K562 (cell line): ENCODE results near the gene SHISAL1. TPM values are rescaled to one million over a fixed set of nuclear protein-coding genes. Genes with fewer than 3 reads are reported as not detected.

Source experiments
- ATAC-seq: fragments of 200-7000 bp; cut with Tn5 transposase; 3 replicates; pipeline ENCODE4 v1.9.1; 2020; ENCODE audit warnings: moderate library complexity
- BruUV-seq: library from RNA; stranded (reverse); fragments of 400-500 nt; replicated peaks from 2 replicates; lab custom pipeline; 2021; lab: Mats Ljungman, UMichigan
- CTCF ChIA-PET: fragments of 300-600 bp; formaldehyde crosslinking; extraction: SDS; loops from one replicate; lab custom pipeline; 2021; ENCODE audit warnings: low intra/inter-chr PET ratio; lab: Yijun Ruan, JAX
- POLR2A ChIA-PET: fragments of 300-600, 350-650 bp; sonication (Branson Sonifier 250); formaldehyde crosslinking; extraction: SDS; loops from one replicate; lab custom pipeline; 2021; ENCODE audit warnings: antibody characterized with exemption, inconsistent platforms; lab: Yijun Ruan, JAX
- DNase-seq, 4 experiments: peaks; one replicate each; pipeline versions ENCODE4 v3.0.0 to v3.0.0-alpha.2; 2011 to 2018; ENCODE audit warnings: low spot score in 3 of 4, mixed read lengths in 3 of 4; ENCODE audit errors: extremely low read depth in 1 of 4
- FAIRE-seq: peaks from 2 replicates; lab custom pipeline; 2011; peaks lifted over from hg19 to GRCh38; lab: Jason Lieb, UNC
- H2AFZ ChIP-seq: 2 replicates; pipeline ENCODE4 v1.6.0; 2011; ENCODE audit warnings: low read depth, low read length, control low read depth, inconsistent platforms
- H3K27ac ChIP-seq: fragments of 200-600 bp; 3 replicates; pipeline ENCODE4 v1.8.0; 2011; ENCODE audit warnings: low read depth, mild to moderate bottlenecking, control low read depth, inconsistent platforms, low read length, moderate library complexity, mixed read lengths; ENCODE audit errors: extremely low read depth
- H3K27me3 ChIP-seq, 2 experiments: fragments of 300-600 bp in 1 of 2; 2 replicates in 1 of 2; 3 replicates in 1 of 2; pipeline versions ENCODE4 v1.6.0 to v1.8.0; 2011; ENCODE audit warnings: inconsistent platforms in 2 of 2, low read length in 2 of 2, mild to moderate bottlenecking in 1 of 2, mixed read lengths in 1 of 2, moderate library complexity in 1 of 2; ENCODE audit not compliant: control insufficient read depth in 2 of 2, insufficient read depth in 2 of 2
- H3K36me3 ChIP-seq: fragments of 300-600 bp; 3 replicates; pipeline ENCODE4 v1.8.0; 2011; ENCODE audit warnings: mild to moderate bottlenecking, low read length, inconsistent platforms; ENCODE audit not compliant: control insufficient read depth, insufficient read depth
- H3K4me1 ChIP-seq, 2 experiments: fragments of 200-600 bp in 1 of 2; replicated peaks in 1 of 2; 2 replicates in 1 of 2; 3 replicates in 1 of 2; pipeline versions ENCODE4 v1.5.1 to v1.8.0; 2011; ENCODE audit warnings: inconsistent platforms in 2 of 2, low read length in 2 of 2, mild to moderate bottlenecking in 1 of 2, mixed read lengths in 1 of 2, moderate library complexity in 1 of 2; ENCODE audit not compliant: control insufficient read depth in 2 of 2, insufficient read depth in 2 of 2
- H3K4me2 ChIP-seq: 2 replicates; pipeline ENCODE4 v1.6.1; 2011; ENCODE audit warnings: low read length, control low read depth, inconsistent platforms, mixed read lengths; ENCODE audit not compliant: insufficient read depth
- H3K4me3 ChIP-seq: fragments of 200-600 bp; sonication (generic), shearing (Covaris generic); 2 replicates; pipeline ENCODE4 v1.5.1; 2016; ENCODE audit warnings: control low read depth, inconsistent platforms
- H3K79me2 ChIP-seq: fragments of 200-600 bp; 3 replicates; pipeline ENCODE4 v1.8.0; 2011; ENCODE audit warnings: low read length, inconsistent platforms; ENCODE audit not compliant: control insufficient read depth, insufficient read depth
- H3K9ac ChIP-seq, 2 experiments: 2 replicates each; pipeline versions ENCODE4 v1.6.0 to v1.6.1; 2011; ENCODE audit warnings: low read depth in 2 of 2, low read length in 2 of 2, control low read depth in 1 of 2, inconsistent platforms in 1 of 2, mild to moderate bottlenecking in 1 of 2, mixed read lengths in 1 of 2; ENCODE audit not compliant: insufficient read depth in 1 of 2
- H3K9me1 ChIP-seq: one replicate; pipeline ENCODE4 v1.6.0; 2011; ENCODE audit warnings: inconsistent platforms, mild to moderate bottlenecking, low read length, moderate library complexity; ENCODE audit not compliant: control insufficient read depth, insufficient read depth
- H3K9me3 ChIP-seq: replicated peaks from 2 replicates; pipeline ENCODE4 v1.5.1; 2011; ENCODE audit warnings: low read depth, low read length, inconsistent platforms; ENCODE audit not compliant: control insufficient read depth, insufficient read depth
- H4K20me1 ChIP-seq: replicated peaks from 2 replicates; pipeline ENCODE4 v1.6.1; 2011; ENCODE audit warnings: low read length, inconsistent platforms, mixed read lengths; ENCODE audit not compliant: control insufficient read depth, insufficient read depth
- ETV1 ChIP-seq: fragments of 450-650 bp; conservative IDR thresholded peaks from 2 replicates; pipeline ENCODE4 v1.6.1; 2016; ENCODE audit warnings: missing genetic modification characterization, control low read depth, low read depth, missing compliant biosample characterization
- KAT2B ChIP-seq: IDR thresholded peaks from one replicate; pipeline ENCODE4 v1.6.1; 2012; ENCODE audit warnings: low read depth, mild to moderate bottlenecking, control low read depth, inconsistent platforms, low read length, moderate library complexity
- KDM4B ChIP-seq, 2 experiments: fragments of 450-650 bp in 1 of 2; sonication (generic) in 1 of 2; IDR thresholded peaks; 2 replicates each; pipeline ENCODE4 v1.6.1; 2016 to 2017; ENCODE audit warnings: borderline replicate concordance in 2 of 2, antibody characterized with exemption in 1 of 2, low read depth in 1 of 2, mild to moderate bottlenecking in 1 of 2
- SMC3 ChIP-seq: conservative IDR thresholded peaks from 2 replicates; pipeline ENCODE4 v1.6.1; 2011; ENCODE audit warnings: low read depth, low read length, improper control_type of control experiment; ENCODE audit not compliant: insufficient read depth
- TCF7L2 ChIP-seq: fragments of 150-350 bp; IDR thresholded peaks from 2 replicates; pipeline ENCODE4 v1.6.1; 2016; ENCODE audit warnings: low read depth, mild to moderate bottlenecking, low read length, moderate library complexity
- ZNF134 ChIP-seq: fragments of 250-450 bp; sonication (Bioruptor Pico); conservative IDR thresholded peaks from 2 replicates; pipeline ENCODE4 v1.4.0; 2020
- ZNF212 ChIP-seq: fragments of 450-650 bp; formaldehyde crosslinking; IDR thresholded peaks from 2 replicates; pipeline ENCODE4 v1.4.0; 2020; ENCODE audit warnings: mild to moderate bottlenecking
- ZNF23 ChIP-seq: fragments of 250-450 bp; sonication (Bioruptor Pico); IDR thresholded peaks from 2 replicates; pipeline ENCODE4 v1.4.0; 2020; ENCODE audit warnings: mild to moderate bottlenecking
- WGBS: fragments of 100-300 bp; shearing (Covaris generic); methylation state at CpG from one replicate; pipeline ENCODE4 v1.1.6; 2016; ENCODE audit warnings: low coverage, mixed read lengths; ENCODE audit not compliant: insufficient coverage; ENCODE audit errors: missing lambda C conversion rate; 5-methylcytosine and 5-hydroxymethylcytosine counted together
- in situ Hi-C: fragments of 300-500 bp; cut with MboI; formaldehyde crosslinking; loops from 4 replicates; pipeline ENCODE4 v1.15.0; 2018; ENCODE audit warnings: inconsistent platforms, mixed read lengths
- intact Hi-C: fragments of 100-400 bp; cut with micrococcal nuclease; formaldehyde crosslinking; loops from 2 replicates; pipeline ENCODE4 v1.14.2; 2022
- polyA plus RNA-seq, 8 experiments: library from polyadenylated mRNA; depleted of rRNA in 4 of 8; stranded (reverse) in 5 of 8; unstranded in 3 of 8; fragments of >200 nt; fragmentation: Nextera tagmentation in 2 of 8; fragmentation: Illumina TruSeq in 1 of 8; extraction: Ambion mirVana in 2 of 8; extraction: Trizol in 1 of 8; gene quantifications; 2 replicates each; pipeline versions ENCODE4 v1.2.1 to v1.2.3, GENCODE V29; 2011 to 2014; ENCODE audit warnings: inconsistent platforms in 1 of 8, missing spikeins in 1 of 8
- total RNA-seq, 7 experiments: library from RNA; depleted of rRNA in 6 of 7; stranded (reverse); fragments of >200 nt in 6 of 7; fragmentation: Illumina TruSeq in 2 of 7; extraction: Trizol in 2 of 7; gene quantifications; 2 replicates each; pipeline versions ENCODE4 v1.2.1 to v1.2.3, GENCODE V29; 2011 to 2021; ENCODE audit warnings: low replicate concordance in 1 of 7

SHISAL1 gene
- total and polyA plus RNA-seq, 9 of the 15 experiments (the other 6 are each of a cell fraction or from before 2014, with no cell fraction given) = not detected

DNA sequence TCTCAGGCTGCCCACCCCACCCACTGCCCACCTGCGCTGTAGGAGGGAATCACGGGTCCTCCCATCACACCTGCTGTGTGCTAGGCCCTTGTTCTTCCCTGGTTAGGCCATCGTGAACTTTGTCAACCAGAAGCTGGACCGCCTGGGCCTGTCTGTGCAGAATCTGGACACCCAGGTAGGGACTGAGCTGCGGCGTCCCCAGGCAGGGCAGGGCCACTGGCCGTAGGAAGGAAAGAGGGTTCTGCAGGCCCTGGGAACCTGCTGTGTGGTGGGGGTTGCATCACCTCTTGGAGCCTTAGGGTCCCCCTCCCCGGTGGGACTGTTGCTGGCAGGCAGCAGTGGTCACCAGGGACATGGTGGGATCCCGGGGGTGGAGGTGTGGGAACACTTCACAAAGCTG is 116.5 kb downstream of the SHISAL1 start:
- intact Hi-C loops = no loop called here
- TF ChIP-seq ETV1 (tag) (no peak), KDM4B (IDR thresholded peaks at IDR 0.05; ENCODE audit: borderline replicate concordance in 2 of 2, low read depth in 1 of 2) (no peak), TCF7L2 (no peak)
- DNase-seq (no peak), FAIRE-seq (no peak), ATAC-seq (no peak)
- no peaks in the 10 kb centered on the region; the same call in 1 of the 2 replicates for H4K20me1 ChIP-seq
- H3K27ac ChIP-seq = no peak overlapping the region
- no peaks in the 10 kb centered on the region for H3K79me2 ChIP-seq
- H3K9ac ChIP-seq = no peak overlapping the region
- CTCF ChIA-PET = no interaction called here
- POLR2A ChIA-PET = interaction anchor here (0.5 to 0.6 kb wide), 3 partner anchors 8 to 16 kb away, joined by 3 to 4 read pairs (median 3); no protein-coding TSS in a partner anchor
- peaks cover 0 to 14% of the 10 kb centered on the region in 2 experiments; a peak in 2 of 5 replicates for H3K4me1 ChIP-seq
- 0% methylated on average over 8 of the region's 9 CpGs for WGBS
- H3K36me3 ChIP-seq = no peaks in the 10 kb centered on the region
- no peaks in the 10 kb centered on the region for H3K9me3 ChIP-seq
- no peaks in the 10 kb centered on the region for H3K9me1 ChIP-seq
- no peak overlapping the region for H2AFZ ChIP-seq
- no TSS peak for BruUV-seq
- H3K4me3 ChIP-seq = no peak overlapping the region
- no peak overlapping the region for H3K4me2 ChIP-seq
- in situ Hi-C loops = no loop called here
- peaks cover 0 to 4% of the 10 kb centered on the region in 2 experiments; a peak in 1 of 5 replicates for H3K27me3 ChIP-seq

DNA sequence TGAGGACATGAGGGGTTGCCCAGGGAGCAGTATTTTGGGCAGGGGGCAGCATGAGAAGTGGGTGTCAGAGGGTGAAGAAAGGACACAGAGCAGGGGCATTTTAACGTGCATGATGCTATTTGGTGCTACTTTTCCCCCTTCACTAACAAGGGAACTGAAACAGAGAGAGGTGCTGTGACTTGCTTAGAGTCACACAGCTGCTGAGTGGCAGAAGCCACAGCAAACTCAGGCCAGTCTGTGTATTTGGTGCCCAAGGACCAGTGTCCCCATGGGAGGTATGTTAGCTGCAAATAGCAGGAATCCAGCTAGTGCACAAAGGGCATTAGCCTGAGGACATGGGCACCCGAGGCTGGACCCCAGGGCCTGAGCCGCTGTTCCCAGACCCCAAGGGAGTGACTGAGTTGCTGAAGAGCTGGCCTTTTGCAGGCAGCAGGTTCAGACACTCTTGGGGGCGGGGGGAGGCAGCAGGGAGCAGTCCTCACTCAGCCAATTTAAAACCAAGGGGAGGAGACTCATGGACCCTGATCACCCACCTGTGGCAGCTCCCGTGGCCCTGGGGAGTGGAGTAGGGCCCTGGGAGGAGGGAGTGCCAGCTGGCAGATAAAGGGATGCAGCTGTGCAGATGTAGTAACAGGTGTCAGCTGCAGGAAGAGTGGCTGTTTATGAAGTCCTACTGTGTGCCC is 117.4 kb downstream of the SHISAL1 start:
- H3K4me3 ChIP-seq = no peak overlapping the region
- ChIA-PET CTCF (no interaction called here), POLR2A (no interaction called here)
- no peak for FAIRE-seq
- H3K27me3 ChIP-seq = peaks cover 0 to 4% of the 10 kb centered on the region in 2 experiments; a peak in 2 of 5 replicates
- H3K9ac ChIP-seq = no peak overlapping the region
- intact Hi-C loops (no loop called here), in situ Hi-C loops (no loop called here)
- no peaks in the 10 kb centered on the region for H3K9me1 ChIP-seq
- TF ChIP-seq KAT2B (no peak), SMC3 (no peak), ZNF134 (CRISPR knock-in tag) (no peak), ZNF212 (CRISPR knock-in tag) (no peak), ZNF23 (no peak)
- no peak overlapping the region for H3K4me2 ChIP-seq
- H4K20me1 ChIP-seq = no peaks in the 10 kb centered on the region; the same call in 1 of the 2 replicates
- H3K79me2 ChIP-seq = no peaks in the 10 kb centered on the region
- no TSS peak for BruUV-seq
- no peaks in the 10 kb centered on the region for H3K36me3 ChIP-seq
- no peak for ATAC-seq
- peaks cover 0 to 13% of the 10 kb centered on the region in 2 experiments; a peak in 2 of 5 replicates for H3K4me1 ChIP-seq
- H3K9me3 ChIP-seq = no peaks in the 10 kb centered on the region
- no peak overlapping the region for H2AFZ ChIP-seq
- H3K27ac ChIP-seq = no peak overlapping the region
- DNase-seq = no peak
- WGBS = 0% methylated on average over 3 of the region's 5 CpGs
